ENCODE results near the gene ADAT2.

Gene ADAT2

GRCh38 chr6:143397227-143398222 lies 53.0 kb downstream of the ADAT2 start:
- peak; percentile 95 for DNase-seq (ENCODE audit: low spot score)
- FAIRE-seq, result peak; percentile 53

GRCh38 chr6:143396497-143397226 lies 53.8 kb downstream of the ADAT2 start:
- no peak for FAIRE-seq

GRCh38 chr6:143395699-143396098 lies 54.8 kb downstream of the ADAT2 start:
- no peak for FAIRE-seq
- DNase-seq (ENCODE audit: low spot score), result no peak

More at GRCh38 chr6:143396497-143397226, 53.8 kb downstream of the ADAT2 start:
- DNase-seq (ENCODE audit: low spot score), result peak; percentile 53

GRCh38 chr6:143394389-143394788 lies 56.1 kb downstream of the ADAT2 start:
- DNase-seq (ENCODE audit: low spot score) (no peak), FAIRE-seq (no peak)

- DNase-seq (ENCODE audit: low spot score) (no peak), FAIRE-seq (no peak)
These were observed 60.2 kb downstream of the ADAT2 start for GRCh38 chr6:143390278-143390677.

- no peak for DNase-seq (ENCODE audit: low spot score)
- no peak for FAIRE-seq
These were observed 64.9 kb downstream of the ADAT2 start for GRCh38 chr6:143385636-143386035.

- no peak for DNase-seq (ENCODE audit: low spot score)
These were observed 73.6 kb downstream of the ADAT2 start for GRCh38 chr6:143376861-143377260.

GRCh38 chr6:143376375-143376774 lies 74.1 kb downstream of the ADAT2 start:
- FAIRE-seq (no peak), DNase-seq (ENCODE audit: low spot score) (no peak)

More at GRCh38 chr6:143376861-143377260, 73.6 kb downstream of the ADAT2 start:
- FAIRE-seq, result no peak

- no peak for FAIRE-seq
- no peak for DNase-seq (ENCODE audit: low spot score)
These were observed 75.4 kb downstream of the ADAT2 start for GRCh38 chr6:143375022-143375585.

- no peak for DNase-seq (ENCODE audit: low spot score)
- no peak for FAIRE-seq
These were observed 76.5 kb downstream of the ADAT2 start for GRCh38 chr6:143374014-143374413.
